SK-N-SH (cell line): ENCODE results near the gene ASAP3. TPM values are rescaled to one million over a fixed set of nuclear protein-coding genes. Genes with fewer than 3 reads are reported as not detected.

Source experiments
- CTCF ChIA-PET: fragments of 300-600, 350-600 bp; formaldehyde crosslinking; extraction: SDS; loops from one replicate; lab custom pipeline; 2021; lab: Yijun Ruan, JAX
- POLR2A ChIA-PET: fragments of 350-600 bp; sonication (Branson Sonifier 250); formaldehyde crosslinking; extraction: SDS; loops from one replicate; lab custom pipeline; 2020; ENCODE audit warnings: antibody characterized with exemption, inconsistent platforms; lab: Yijun Ruan, JAX
- DNase-seq: peaks from one replicate; pipeline ENCODE4 v3.0.0; 2012
- H2AFZ ChIP-seq: fragments of 200-600 bp; sonication (generic); 2 replicates; pipeline ENCODE4 v1.8.1; 2016; ENCODE audit warnings: antibody characterized with exemption, mild to moderate bottlenecking, low read depth
- H3F3A ChIP-seq: fragments of 200-600 bp; sonication (generic); replicated peaks from 2 replicates; pipeline ENCODE3; 2016; ENCODE audit warnings: antibody characterized with exemption, mild to moderate bottlenecking; ENCODE audit not compliant: insufficient read depth
- H3K27ac ChIP-seq, 2 experiments: fragments of 200-500 bp in 1 of 2; fragments of 200-600 bp in 1 of 2; sonication (Bioruptor generic) in 1 of 2; sonication (generic), shearing (Covaris generic) in 1 of 2; 2 replicates each; pipeline versions ENCODE4 v1.5.1 to v1.6.1; 2014 to 2016; ENCODE audit warnings: low read depth in 2 of 2, inconsistent platforms in 1 of 2, low read length in 1 of 2, mild to moderate bottlenecking in 1 of 2, mixed read lengths in 1 of 2
- H3K27me3 ChIP-seq: fragments of 200-600 bp; sonication (generic), shearing (Covaris generic); 2 replicates; pipeline ENCODE4 v1.6.1; 2016; ENCODE audit warnings: mixed run types; ENCODE audit not compliant: insufficient read depth
- H3K36me3 ChIP-seq, 2 experiments: fragments of 200-500 bp in 1 of 2; fragments of 200-600 bp in 1 of 2; sonication (Bioruptor generic) in 1 of 2; sonication (generic) in 1 of 2; replicated peaks in 1 of 2; 2 replicates each; pipeline versions ENCODE3 to v1.5.1; 2014 to 2016; ENCODE audit warnings: low read length in 1 of 2, mild to moderate bottlenecking in 1 of 2; ENCODE audit not compliant: insufficient read depth in 2 of 2, control insufficient read depth in 1 of 2
- H3K4me1 ChIP-seq, 2 experiments: fragments of 200-500 bp in 1 of 2; fragments of 200-600 bp in 1 of 2; sonication (Bioruptor generic) in 1 of 2; sonication (generic), shearing (Covaris generic) in 1 of 2; 2 replicates each; pipeline versions ENCODE4 v1.5.1 to v1.6.1; 2014 to 2016; ENCODE audit warnings: low read depth in 1 of 2, low read length in 1 of 2, mixed run types in 1 of 2; ENCODE audit not compliant: insufficient read depth in 2 of 2, control insufficient read depth in 1 of 2
- H3K4me2 ChIP-seq: fragments of 200-600 bp; sonication (generic), shearing (Covaris generic); 2 replicates; pipeline ENCODE4 v1.6.1; 2017; ENCODE audit warnings: mixed run types
- H3K4me3 ChIP-seq, 2 experiments: fragments of 200-500 bp in 1 of 2; fragments of 200-600 bp in 1 of 2; sonication (Bioruptor generic) in 1 of 2; sonication (generic), shearing (Covaris generic) in 1 of 2; 2 replicates each; pipeline versions ENCODE4 v1.5.1 to v1.8.1; 2014 to 2016; ENCODE audit warnings: low read depth in 2 of 2, inconsistent platforms in 1 of 2, low read length in 1 of 2, mild to moderate bottlenecking in 1 of 2, mixed read lengths in 1 of 2, moderate library complexity in 1 of 2
- H3K79me2 ChIP-seq: fragments of 200-600 bp; sonication (generic); 2 replicates; pipeline ENCODE4 v1.8.1; 2017; ENCODE audit warnings: mild to moderate bottlenecking; ENCODE audit not compliant: insufficient read depth
- H3K9ac ChIP-seq: fragments of 200-600 bp; sonication (generic); 2 replicates; pipeline ENCODE4 v1.6.1; 2017; ENCODE audit warnings: mixed run types
- H3K9me2 ChIP-seq: fragments of 200-600 bp; sonication (generic); 2 replicates; pipeline ENCODE4 v1.6.1; 2017; ENCODE audit warnings: mixed run types
- H3K9me3 ChIP-seq: fragments of 200-600 bp; sonication (generic); 2 replicates; pipeline ENCODE4 v1.6.1; 2017; ENCODE audit warnings: mixed run types, mild to moderate bottlenecking, moderate library complexity
- H4K20me1 ChIP-seq: fragments of 200-600 bp; sonication (generic); 2 replicates; pipeline ENCODE4 v1.6.1; 2017; ENCODE audit warnings: mild to moderate bottlenecking, mixed run types; ENCODE audit not compliant: insufficient read depth
- CHD2 ChIP-seq: fragments of 150-350 bp; IDR thresholded peaks from 2 replicates; pipeline ENCODE4 v1.6.1; 2018; ENCODE audit warnings: low read length; ENCODE audit not compliant: partially characterized antibody
- EZH2phosphoT487 ChIP-seq: fragments of 200-600 bp; sonication (generic); IDR thresholded peaks from 2 replicates; pipeline ENCODE4 v1.6.1; 2017; ENCODE audit warnings: low read depth, mixed run types, mild to moderate bottlenecking, antibody characterized with exemption, moderate library complexity, borderline replicate concordance
- FOSL2 ChIP-seq: IDR thresholded peaks from 2 replicates; pipeline ENCODE4 v1.4.0; 2012; ENCODE audit warnings: low read depth, mild to moderate bottlenecking, moderate library complexity, borderline replicate concordance
- FOXJ3 ChIP-seq: sonication (generic); formaldehyde crosslinking; IDR thresholded peaks from 2 replicates; pipeline ENCODE4 v1.5.1; 2020; ENCODE audit warnings: mild to moderate bottlenecking, missing genetic modification reagents
- MXI1 ChIP-seq: IDR thresholded peaks from 2 replicates; pipeline ENCODE4 v1.6.1; 2012; ENCODE audit warnings: mild to moderate bottlenecking, low read depth, low read length, improper control_type of control experiment
- NRF1 ChIP-seq: IDR thresholded peaks from 2 replicates; pipeline ENCODE4 v1.6.1; 2012; ENCODE audit warnings: low read depth, mild to moderate bottlenecking, low read length
- PBX3 ChIP-seq: IDR thresholded peaks from 2 replicates; pipeline ENCODE4; 2012
- POLR2AphosphoS5 ChIP-seq: IDR thresholded peaks from 2 replicates; pipeline ENCODE4 v1.6.1; 2012; ENCODE audit warnings: low read depth, low read length
- RCOR1 ChIP-seq: fragments of 150-350 bp; IDR thresholded peaks from 2 replicates; pipeline ENCODE4 v1.6.1; 2017; ENCODE audit warnings: antibody characterized with exemption, low read length
- RFX5 ChIP-seq: IDR thresholded peaks from 2 replicates; pipeline ENCODE4 v1.6.1; 2012; ENCODE audit warnings: mild to moderate bottlenecking, improper control_type of control experiment, low read length
- RXRA ChIP-seq: IDR thresholded peaks from 2 replicates; pipeline ENCODE4 v1.4.0; 2012; ENCODE audit warnings: low read depth, mild to moderate bottlenecking, borderline replicate concordance
- SIN3A ChIP-seq: IDR thresholded peaks from 2 replicates; pipeline ENCODE4 v1.6.1; 2012; ENCODE audit warnings: low read depth, mild to moderate bottlenecking, low read length, moderate library complexity, borderline replicate concordance
- SMC3 ChIP-seq: IDR thresholded peaks from 2 replicates; pipeline ENCODE4 v1.6.1; 2012; ENCODE audit warnings: low read depth, low read length, improper control_type of control experiment
- USF1 ChIP-seq: IDR thresholded peaks from 2 replicates; pipeline ENCODE4 v1.4.0; 2012; ENCODE audit warnings: low read depth, borderline replicate concordance
- WGBS: methylation state at CpG from one replicate; pipeline ENCODE4 v1.1.6; 2017; ENCODE audit warnings: low lambda C conversion rate; 5-methylcytosine and 5-hydroxymethylcytosine counted together
- polyA plus RNA-seq, 3 experiments: library from polyadenylated mRNA; depleted of rRNA; stranded (reverse); fragments of >200 nt; gene quantifications; 2 replicates each; pipeline ENCODE4 v1.2.3, GENCODE V29; 2012
- TF ChIP-seq, protein P1 (sequence below): IDR thresholded peaks from 2 replicates; pipeline ENCODE4 v1.4.0; 2012; ENCODE audit warnings: low read depth, borderline replicate concordance
- TF ChIP-seq, protein P2 (sequence below): fragments of 200-600 bp; sonication (generic); IDR thresholded peaks from 2 replicates; pipeline ENCODE4 v1.6.1; 2017; ENCODE audit warnings: antibody characterized with exemption, mild to moderate bottlenecking, moderate library complexity

Gene ASAP3
- polyA plus RNA-seq, 1 of the 3 experiments (the other 2 are of a cell fraction), result 19.6 TPM

- POLR2A ChIA-PET, result no interaction called here
- Histone ChIP-seq H3F3A (no peaks in the 10 kb centered on the region), H2AFZ (no peak overlapping the region), H3K9me2 (no peaks in the 10 kb centered on the region), H4K20me1 (no peaks in the 10 kb centered on the region), H3K27me3 (no peaks in the 10 kb centered on the region), H3K9me3 (no peaks in the 10 kb centered on the region), H3K36me3 (peaks cover 0 to 3% of the 10 kb centered on the region in 2 experiments), H3K4me3 (no peak overlapping the region), H3K4me2 (no peak overlapping the region), H3K4me1 (no peaks in the 10 kb centered on the region), H3K9ac (no peak overlapping the region)
- CTCF ChIA-PET, result interaction anchor here (29.7 kb wide), 1 partner anchor 20 kb away, joined by 503 read pairs; no protein-coding TSS in a partner anchor
- WGBS, result 88% methylated on average over 9 of the region's 9 CpGs
- no peak for DNase-seq
- no peak for TF ChIP-seq FOSL2
- no peak for TF ChIP-seq NRF1
- no peak for TF ChIP-seq RFX5
- TF ChIP-seq, all 33 proteins: peak for 0
- H3K79me2 ChIP-seq, result no peaks in the 10 kb centered on the region
- no peak overlapping the region for H3K27ac ChIP-seq
These were observed 33.6 kb upstream of the ASAP3 start for GRCh38 chr1:23517581-23517980.

DNA sequence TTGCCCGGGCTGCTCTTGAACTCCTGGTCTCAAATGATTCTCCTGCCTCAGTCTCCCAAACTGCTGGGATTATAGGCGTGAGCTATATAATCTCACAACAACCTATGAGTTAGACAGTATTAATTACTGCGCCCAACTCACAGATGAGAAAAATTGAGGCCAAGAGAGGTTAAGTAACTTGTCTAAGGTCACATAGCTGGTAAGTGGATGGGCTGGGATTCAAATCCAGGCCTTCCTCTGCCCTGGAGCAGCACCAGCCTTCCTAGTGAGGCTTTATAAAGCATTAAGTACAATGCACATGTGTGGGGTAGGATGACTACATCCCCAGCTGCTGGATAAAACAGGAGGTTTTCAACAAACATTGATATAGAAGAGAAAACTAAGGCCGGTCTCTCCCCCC lies 31.9 kb upstream of the ASAP3 start:
- Histone ChIP-seq H4K20me1 (no peaks in the 10 kb centered on the region), H3K27me3 (no peaks in the 10 kb centered on the region), H3K79me2 (no peaks in the 10 kb centered on the region), H3K9ac (no peak overlapping the region), H3K9me2 (no peaks in the 10 kb centered on the region), H3K4me1 (no peaks in the 10 kb centered on the region), H3K9me3 (no peaks in the 10 kb centered on the region), H2AFZ (no peak overlapping the region), H3K27ac (no peak overlapping the region), H3K4me2 (no peak overlapping the region), H3K4me3 (no peak overlapping the region), H3K36me3 (peaks cover 0 to 3% of the 10 kb centered on the region in 2 experiments), H3F3A (no peaks in the 10 kb centered on the region)
- TF ChIP-seq RCOR1, result no peak
- TF ChIP-seq SMC3, result no peak
- no peak for TF ChIP-seq SIN3A
- POLR2A ChIA-PET, result no interaction called here
- no peak for DNase-seq
- WGBS, result 89% methylated on average over 4 of the region's 4 CpGs
- CTCF ChIA-PET, result interaction anchor here (1.6 to 29.7 kb wide), 2 partner anchors 18 to 121 kb away, joined by 3 to 503 read pairs; no protein-coding TSS in a partner anchor

DNA sequence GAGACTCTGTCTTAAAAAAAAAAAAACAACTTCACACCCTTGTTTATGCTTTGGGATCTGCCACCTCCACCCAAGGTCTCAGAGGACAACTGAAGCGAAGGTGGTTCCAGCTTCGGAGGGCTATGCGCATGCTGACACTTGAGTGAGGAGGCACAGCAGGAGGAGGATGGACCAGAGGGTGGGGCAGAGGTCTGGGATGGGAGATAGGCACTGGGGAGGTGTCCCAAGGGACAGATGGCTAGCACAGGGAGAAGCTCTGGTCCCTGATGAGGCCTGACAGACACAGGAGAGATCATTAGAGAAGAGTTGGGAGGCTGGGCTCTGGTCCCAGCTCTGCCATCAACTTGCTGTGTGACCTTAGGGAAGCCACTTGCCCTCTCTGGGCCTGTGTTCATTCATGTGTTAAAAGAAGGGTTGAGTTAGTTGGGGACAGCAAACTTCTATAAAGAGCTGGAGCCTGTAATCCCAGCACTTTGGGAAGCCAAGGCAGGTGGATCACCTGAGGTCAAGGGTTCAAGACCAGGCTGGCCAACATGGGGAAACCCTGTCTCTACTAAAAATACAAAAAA lies 30.2 kb upstream of the ASAP3 start:
- WGBS, result 97% methylated on average over 3 of the region's 3 CpGs
- Histone ChIP-seq H3K36me3 (peaks cover 0 to 3% of the 10 kb centered on the region in 2 experiments), H3K27ac (no peak overlapping the region), H3K9me2 (no peaks in the 10 kb centered on the region), H3K4me3 (no peak overlapping the region), H3K9ac (no peak overlapping the region), H3K4me2 (no peak overlapping the region), H4K20me1 (no peaks in the 10 kb centered on the region), H2AFZ (no peak overlapping the region), H3K27me3 (no peaks in the 10 kb centered on the region), H3F3A (no peaks in the 10 kb centered on the region), H3K9me3 (no peaks in the 10 kb centered on the region), H3K4me1 (no peaks in the 10 kb centered on the region), H3K79me2 (no peaks in the 10 kb centered on the region)
- POLR2A ChIA-PET, result no interaction called here
- DNase-seq, result no peak
- CTCF ChIA-PET, result interaction anchor here (1.0 to 29.7 kb wide), 6 partner anchors 10 to 121 kb away, joined by 3 to 503 read pairs (median 4); no protein-coding TSS in a partner anchor
- TF ChIP-seq, protein P1, sequence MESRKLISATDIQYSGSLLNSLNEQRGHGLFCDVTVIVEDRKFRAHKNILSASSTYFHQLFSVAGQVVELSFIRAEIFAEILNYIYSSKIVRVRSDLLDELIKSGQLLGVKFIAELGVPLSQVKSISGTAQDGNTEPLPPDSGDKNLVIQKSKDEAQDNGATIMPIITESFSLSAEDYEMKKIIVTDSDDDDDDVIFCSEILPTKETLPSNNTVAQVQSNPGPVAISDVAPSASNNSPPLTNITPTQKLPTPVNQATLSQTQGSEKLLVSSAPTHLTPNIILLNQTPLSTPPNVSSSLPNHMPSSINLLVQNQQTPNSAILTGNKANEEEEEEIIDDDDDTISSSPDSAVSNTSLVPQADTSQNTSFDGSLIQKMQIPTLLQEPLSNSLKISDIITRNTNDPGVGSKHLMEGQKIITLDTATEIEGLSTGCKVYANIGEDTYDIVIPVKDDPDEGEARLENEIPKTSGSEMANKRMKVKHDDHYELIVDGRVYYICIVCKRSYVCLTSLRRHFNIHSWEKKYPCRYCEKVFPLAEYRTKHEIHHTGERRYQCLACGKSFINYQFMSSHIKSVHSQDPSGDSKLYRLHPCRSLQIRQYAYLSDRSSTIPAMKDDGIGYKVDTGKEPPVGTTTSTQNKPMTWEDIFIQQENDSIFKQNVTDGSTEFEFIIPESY, result no peak
- TF ChIP-seq MXI1 (no peak), USF1 (no peak), PBX3 (no peak), RXRA (no peak), POLR2AphosphoS5 (no peak), CHD2 (no peak), SIN3A (no peak), FOXJ3 (CRISPR knock-in tag) (no peak), EZH2phosphoT487 (no peak)
- TF ChIP-seq, protein P2, sequence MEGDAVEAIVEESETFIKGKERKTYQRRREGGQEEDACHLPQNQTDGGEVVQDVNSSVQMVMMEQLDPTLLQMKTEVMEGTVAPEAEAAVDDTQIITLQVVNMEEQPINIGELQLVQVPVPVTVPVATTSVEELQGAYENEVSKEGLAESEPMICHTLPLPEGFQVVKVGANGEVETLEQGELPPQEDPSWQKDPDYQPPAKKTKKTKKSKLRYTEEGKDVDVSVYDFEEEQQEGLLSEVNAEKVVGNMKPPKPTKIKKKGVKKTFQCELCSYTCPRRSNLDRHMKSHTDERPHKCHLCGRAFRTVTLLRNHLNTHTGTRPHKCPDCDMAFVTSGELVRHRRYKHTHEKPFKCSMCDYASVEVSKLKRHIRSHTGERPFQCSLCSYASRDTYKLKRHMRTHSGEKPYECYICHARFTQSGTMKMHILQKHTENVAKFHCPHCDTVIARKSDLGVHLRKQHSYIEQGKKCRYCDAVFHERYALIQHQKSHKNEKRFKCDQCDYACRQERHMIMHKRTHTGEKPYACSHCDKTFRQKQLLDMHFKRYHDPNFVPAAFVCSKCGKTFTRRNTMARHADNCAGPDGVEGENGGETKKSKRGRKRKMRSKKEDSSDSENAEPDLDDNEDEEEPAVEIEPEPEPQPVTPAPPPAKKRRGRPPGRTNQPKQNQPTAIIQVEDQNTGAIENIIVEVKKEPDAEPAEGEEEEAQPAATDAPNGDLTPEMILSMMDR, result no peak
